HG03064 (cell line): ENCODE measurements around the gene HERC3.

Source experiments
- ATAC-seq: cut with Tn5 transposase; IDR thresholded peaks from one replicate; pipeline ENCODE4 v1.9.1; 2021; ENCODE audit warnings: low read depth; ENCODE audit not compliant: unreplicated experiment

HERC3 gene

GRCh38 chr4:88713782-88714181, 121.5 kb downstream of the HERC3 start:
- no peak for ATAC-seq

GRCh38 chr4:88718098-88718497, 125.8 kb downstream of the HERC3 start:
- no peak for ATAC-seq

GRCh38 chr4:88719381-88719780, 127.1 kb downstream of the HERC3 start:
- ATAC-seq = no peak

GRCh38 chr4:88720451-88721428, 128.5 kb downstream of the HERC3 start:
- ATAC-seq = no peak

GRCh38 chr4:88722276-88722780, 130.0 kb downstream of the HERC3 start:
- ATAC-seq = no peak

GRCh38 chr4:88722828-88723227, 130.5 kb downstream of the HERC3 start:
- ATAC-seq = no peak

GRCh38 chr4:88724406-88724805, 132.1 kb downstream of the HERC3 start:
- no peak for ATAC-seq

- ATAC-seq = no peak
Observed at GRCh38 chr4:88725143-88725542, 132.9 kb downstream of the HERC3 start.

GRCh38 chr4:88725986-88726385, 133.7 kb downstream of the HERC3 start:
- ATAC-seq = no peak

- no peak for ATAC-seq
Observed at GRCh38 chr4:88728146-88728545, 135.9 kb downstream of the HERC3 start.

- ATAC-seq = no peak
Observed at GRCh38 chr4:88729146-88729760, 137.0 kb downstream of the HERC3 start.

- ATAC-seq = no peak
Observed at GRCh38 chr4:88730811-88731210, 138.5 kb downstream of the HERC3 start.

- ATAC-seq = no peak
Observed at GRCh38 chr4:88731381-88731780, 139.1 kb downstream of the HERC3 start.

GRCh38 chr4:88732714-88733368, 140.6 kb downstream of the HERC3 start:
- no peak for ATAC-seq

- ATAC-seq = no peak
Observed at GRCh38 chr4:88734403-88734949, 142.2 kb downstream of the HERC3 start.

- no peak for ATAC-seq
Observed at GRCh38 chr4:88735564-88735963, 143.3 kb downstream of the HERC3 start.

GRCh38 chr4:88736264-88736663, 144.0 kb downstream of the HERC3 start:
- ATAC-seq = no peak

GRCh38 chr4:88737307-88737941, 145.1 kb downstream of the HERC3 start:
- ATAC-seq = peak; percentile 99

- ATAC-seq = no peak
Observed at GRCh38 chr4:88738180-88738579, 145.9 kb downstream of the HERC3 start.

GRCh38 chr4:88742561-88742960, 150.3 kb downstream of the HERC3 start:
- no peak for ATAC-seq
